BLaER1 treated with 17β-estradiol and CSF1 and Interleukin-3, amounts not matched to agents 10 nM and 100 nM (cell line): ENCODE data around the gene TYW1.
"Not testable (repeated sequence)": the region's sequence is repeated elsewhere in the genome, so short reads cannot be mapped to it uniquely, and the experiment has no call there.

Source experiments
- H3K27ac ChIP-seq, 11 experiments: shearing (Covaris generic); formaldehyde crosslinking; 2 replicates each; pipeline ENCODE4 v1.8.1; 2022
- H3K27me3 ChIP-seq, 11 experiments: shearing (Covaris generic); formaldehyde crosslinking; 2 replicates each; pipeline ENCODE4 v1.8.1; 2022
- H3K36me3 ChIP-seq, 11 experiments: shearing (Covaris generic); formaldehyde crosslinking; 2 replicates each; pipeline ENCODE4 v1.8.1; 2022
- H3K4me1 ChIP-seq, 10 experiments: shearing (Covaris generic); formaldehyde crosslinking; 2 replicates each; pipeline ENCODE4 v1.8.1; 2022
- H3K4me2 ChIP-seq, 11 experiments: shearing (Covaris generic); formaldehyde crosslinking; 2 replicates each; pipeline ENCODE4 v1.8.1; 2022
- H3K4me3 ChIP-seq, 10 experiments: shearing (Covaris generic); formaldehyde crosslinking; 2 replicates each; pipeline ENCODE4 v1.8.1; 2022
- H3K9ac ChIP-seq, 11 experiments: shearing (Covaris generic); formaldehyde crosslinking; 2 replicates each; pipeline ENCODE4 v1.8.1; 2022
- H3K9me3 ChIP-seq, 11 experiments: shearing (Covaris generic); formaldehyde crosslinking; replicated peaks in 1 of 11; 2 replicates each; pipeline ENCODE4 v1.8.1; 2022
- H4K20me1 ChIP-seq, 11 experiments: shearing (Covaris generic); formaldehyde crosslinking; 2 replicates each; pipeline ENCODE4 v1.8.1; 2022
- Cebpa-rat ChIP-seq, 11 experiments: shearing (Covaris generic); IDR thresholded peaks; 2 replicates each; pipeline ENCODE4 v1.8.1; 2022

TYW1 gene

DNA sequence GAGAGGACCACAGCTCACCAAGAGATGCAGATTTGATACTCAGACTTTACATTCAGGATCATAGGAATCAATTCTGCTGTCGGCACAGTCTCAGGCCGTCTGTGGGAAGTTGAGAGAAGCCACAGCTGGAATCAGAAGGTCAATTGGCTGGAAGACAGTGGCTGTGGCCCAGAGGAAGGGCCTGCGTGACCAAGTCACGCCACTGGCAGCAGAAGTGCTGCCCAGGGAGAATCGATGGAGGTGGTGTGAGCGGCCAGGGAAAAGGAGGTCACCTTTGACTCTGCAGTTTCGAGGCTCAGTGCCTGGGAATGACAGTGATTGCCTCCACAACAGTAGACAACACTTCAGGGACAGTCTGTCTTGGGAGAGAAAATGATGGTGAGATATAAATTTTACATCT is 239.6 kb downstream of the TYW1 start:
- H3K4me1 ChIP-seq, H3K27me3 ChIP-seq, H3K4me2 ChIP-seq, H3K9ac ChIP-seq, H4K20me1 ChIP-seq, H3K9me3 ChIP-seq, H3K4me3 ChIP-seq, H3K27ac ChIP-seq: not testable (repeated sequence)
- peaks cover 0 to 32% (median 11%) of the 10 kb centered on the region in 11 experiments; a peak in 8 of 22 replicates for H3K36me3 ChIP-seq

DNA sequence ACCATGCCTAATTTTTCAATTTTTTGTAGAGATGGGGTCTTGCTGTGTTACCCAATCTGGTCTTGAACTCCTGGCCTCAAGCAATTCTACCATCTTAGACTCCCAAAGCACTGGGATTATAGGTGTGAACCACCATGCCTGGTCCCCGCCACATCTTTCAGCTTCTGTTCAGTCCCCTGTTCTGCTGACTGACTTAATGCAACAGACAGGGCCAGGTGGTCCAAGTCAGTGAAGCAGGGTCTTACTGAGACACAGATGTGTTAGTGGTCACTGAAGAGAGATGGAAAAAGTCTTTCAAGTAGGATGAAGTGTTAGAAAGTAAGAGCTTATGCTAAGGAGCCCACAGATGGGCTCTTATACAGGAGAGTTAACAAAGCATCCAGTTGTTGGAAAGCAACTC is 246.2 kb downstream of the TYW1 start:
- not testable (repeated sequence) for H3K27ac ChIP-seq

DNA sequence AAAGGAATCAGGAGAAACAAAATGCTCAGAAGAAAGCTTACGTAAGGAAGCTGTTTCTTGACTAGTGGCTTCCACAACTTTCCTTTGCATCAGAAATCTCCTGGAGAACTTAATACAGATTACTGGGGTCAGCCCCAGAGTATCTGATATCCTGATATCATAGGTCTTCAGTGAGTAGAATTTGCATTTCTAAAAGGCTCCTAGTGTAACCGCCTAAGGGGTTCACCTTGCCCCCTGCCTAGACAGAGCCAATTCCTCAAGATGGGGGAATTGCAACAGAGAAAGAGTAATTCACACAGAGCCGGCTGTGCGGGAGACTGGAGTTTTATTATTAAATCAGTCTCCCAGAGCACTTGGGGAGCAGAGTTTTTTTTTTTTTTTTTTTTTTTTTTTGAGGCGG is 251.7 kb downstream of the TYW1 start:
- H3K4me2 ChIP-seq, H3K4me3 ChIP-seq, H3K9ac ChIP-seq, H4K20me1 ChIP-seq, H3K27ac ChIP-seq, H3K4me1 ChIP-seq, H3K27me3 ChIP-seq: not testable (repeated sequence)
- Histone ChIP-seq H3K9me3 (peaks cover 21 to 34% (median 27%) of the 10 kb centered on the region in 11 experiments), H3K36me3 (peaks cover 0 to 18% (median 12%) of the 10 kb centered on the region in 11 experiments; a peak in 16 of 22 replicates)

More for the DNA sequence above, 246.2 kb downstream of the TYW1 start:
- H3K4me2 ChIP-seq, H3K27me3 ChIP-seq, H3K4me1 ChIP-seq, H3K9ac ChIP-seq, H3K9me3 ChIP-seq, H4K20me1 ChIP-seq, H3K4me3 ChIP-seq: not testable (repeated sequence)
- H3K36me3 ChIP-seq = peaks cover 0 to 28% (median 10%) of the 10 kb centered on the region in 11 experiments; a peak in 8 of 22 replicates

DNA sequence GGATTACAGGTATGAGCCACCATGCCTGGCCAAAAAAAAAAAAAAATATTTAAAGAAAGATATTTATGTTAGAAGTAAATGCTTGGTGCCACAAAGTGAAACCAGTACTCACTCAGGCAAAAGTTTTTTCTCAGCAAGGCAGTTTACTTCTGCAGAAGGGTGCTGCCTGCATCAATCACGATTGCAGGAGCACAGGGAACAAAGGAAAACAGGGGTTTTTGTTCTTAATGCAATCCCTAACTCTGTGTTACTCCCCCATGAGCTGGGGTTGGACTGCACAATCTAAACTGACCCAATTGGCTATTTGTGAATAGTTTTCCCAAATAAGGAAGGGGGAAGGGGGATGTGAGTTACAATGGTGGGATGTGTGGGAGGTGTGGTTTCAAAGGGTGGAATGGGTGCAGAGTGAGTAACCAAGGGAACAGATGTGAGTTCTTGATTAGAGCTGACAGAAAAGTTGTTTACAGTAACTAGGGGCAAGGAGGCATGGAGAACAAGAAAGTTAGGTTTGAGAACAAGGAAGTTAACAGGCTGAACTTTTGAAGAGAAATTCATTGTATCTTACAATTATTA is 255.4 kb downstream of the TYW1 start:
- TF ChIP-seq Cebpa-rat (IDR thresholded peaks at IDR 0.05) = no peak
- Histone ChIP-seq H3K4me3 (no peak overlapping the region), H3K27me3 (no peaks in the 10 kb centered on the region), H3K4me1 (no peaks in the 10 kb centered on the region), H4K20me1 (no peaks in the 10 kb centered on the region), H3K9ac (no peak overlapping the region), H3K36me3 (peaks cover 0 to 18% (median 12%) of the 10 kb centered on the region in 11 experiments; a peak in 15 of 22 replicates), H3K27ac (no peak overlapping the region), H3K9me3 (peaks cover 23 to 39% (median 29%) of the 10 kb centered on the region in 11 experiments), H3K4me2 (no peak overlapping the region)

DNA sequence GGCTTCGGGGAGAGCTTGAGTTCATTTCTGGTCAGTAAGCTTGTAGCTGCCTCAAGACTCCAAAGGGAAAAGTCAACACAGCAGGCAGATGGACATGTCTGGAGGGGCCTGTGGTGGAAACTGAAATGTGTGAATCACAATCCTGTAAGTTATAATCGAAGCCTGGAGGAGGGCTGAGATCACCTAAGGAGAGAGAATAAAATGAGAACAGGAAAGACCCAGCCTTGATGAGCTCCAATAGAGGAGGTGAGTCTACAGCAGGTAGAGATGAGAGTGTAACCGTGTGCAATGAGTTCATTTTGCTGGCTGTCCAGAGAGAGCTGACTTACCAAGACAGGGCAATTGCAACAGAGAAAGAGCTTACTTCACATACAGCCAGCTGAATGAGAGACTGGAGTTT is 258.4 kb downstream of the TYW1 start:
- not testable (repeated sequence) for H3K27me3 ChIP-seq, H3K27ac ChIP-seq

DNA sequence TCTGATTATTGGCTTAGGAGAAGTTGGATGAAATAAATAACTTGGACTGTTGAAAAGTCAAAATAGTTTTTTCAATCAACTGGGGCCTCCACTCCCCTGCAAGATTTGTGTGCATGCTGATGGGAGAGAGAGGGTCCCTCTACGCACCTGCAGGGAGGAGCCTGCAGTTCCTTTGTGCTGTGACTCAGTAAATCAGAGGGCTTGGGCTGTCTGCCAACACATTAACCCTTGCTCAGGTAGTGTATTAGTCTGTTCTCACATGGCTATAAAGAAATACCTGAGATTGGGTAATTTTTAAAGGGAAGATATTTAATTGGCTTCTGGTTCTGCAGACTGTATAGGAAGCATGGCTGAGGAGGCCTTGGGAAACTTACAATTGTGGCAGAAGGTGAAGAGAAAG is 261.1 kb downstream of the TYW1 start:
- H3K4me2 ChIP-seq, H3K4me1 ChIP-seq, H3K4me3 ChIP-seq, H3K27ac ChIP-seq, H3K9ac ChIP-seq, H3K36me3 ChIP-seq, H3K27me3 ChIP-seq, H4K20me1 ChIP-seq: not testable (repeated sequence)
- H3K9me3 ChIP-seq = peaks cover 6 to 16% (median 8%) of the 10 kb centered on the region in 11 experiments; a peak in 20 of 22 replicates

More for the DNA sequence above, 258.4 kb downstream of the TYW1 start:
- H4K20me1 ChIP-seq, H3K4me1 ChIP-seq, H3K4me2 ChIP-seq, H3K4me3 ChIP-seq, H3K9ac ChIP-seq: not testable (repeated sequence)
- Histone ChIP-seq H3K9me3 (peaks cover 23 to 39% (median 29%) of the 10 kb centered on the region in 11 experiments), H3K36me3 (peaks cover 0 to 20% (median 14%) of the 10 kb centered on the region in 11 experiments; a peak in 15 of 22 replicates)

DNA sequence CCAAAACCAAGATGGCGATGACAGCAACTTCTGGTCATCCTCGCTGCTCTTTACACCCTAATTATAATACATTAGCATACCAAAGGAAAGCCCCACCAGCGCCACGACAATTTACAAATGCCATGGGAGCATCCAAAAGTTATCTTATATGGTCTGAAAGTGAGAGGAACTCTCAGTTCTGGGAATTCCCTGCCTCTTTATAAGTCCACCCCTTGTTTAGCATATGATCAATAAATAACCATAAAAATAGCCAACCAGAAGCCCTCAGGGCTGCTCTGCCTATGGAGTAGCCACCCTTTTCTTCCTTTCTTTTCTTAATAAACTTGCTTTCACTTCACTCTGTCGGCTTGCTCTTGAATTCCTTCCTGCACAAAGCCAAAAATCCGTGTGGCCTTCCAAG is 262.7 kb downstream of the TYW1 start:
- not testable (repeated sequence) for H3K36me3 ChIP-seq, H3K4me1 ChIP-seq, H3K4me3 ChIP-seq, H3K27ac ChIP-seq, H3K27me3 ChIP-seq, H4K20me1 ChIP-seq, H3K4me2 ChIP-seq, H3K9me3 ChIP-seq, H3K9ac ChIP-seq

DNA sequence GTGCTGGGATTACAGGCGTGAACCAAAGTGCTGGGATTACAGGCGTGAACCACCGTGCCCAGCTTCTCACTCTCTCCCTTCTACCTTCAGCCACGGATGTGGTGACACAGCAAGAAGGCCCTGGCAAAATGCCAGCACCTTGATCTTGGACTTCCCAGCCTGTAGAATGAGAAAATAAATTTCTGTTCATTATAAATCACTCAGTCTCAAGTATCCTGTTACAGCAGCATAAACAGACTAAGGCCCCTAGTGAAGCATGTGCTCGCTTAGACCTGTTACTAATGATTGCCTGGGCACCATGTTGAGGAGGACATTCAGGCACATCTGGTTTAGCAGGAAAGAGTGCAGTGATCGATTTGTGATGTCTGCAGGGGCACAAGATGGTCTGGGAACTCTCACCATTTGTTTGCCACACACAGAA is 263.5 kb downstream of the TYW1 start:
- H3K4me1 ChIP-seq, H3K9me3 ChIP-seq, H3K27ac ChIP-seq, H3K36me3 ChIP-seq, H4K20me1 ChIP-seq, H3K4me3 ChIP-seq, H3K27me3 ChIP-seq, H3K9ac ChIP-seq, H3K4me2 ChIP-seq: not testable (repeated sequence)

DNA sequence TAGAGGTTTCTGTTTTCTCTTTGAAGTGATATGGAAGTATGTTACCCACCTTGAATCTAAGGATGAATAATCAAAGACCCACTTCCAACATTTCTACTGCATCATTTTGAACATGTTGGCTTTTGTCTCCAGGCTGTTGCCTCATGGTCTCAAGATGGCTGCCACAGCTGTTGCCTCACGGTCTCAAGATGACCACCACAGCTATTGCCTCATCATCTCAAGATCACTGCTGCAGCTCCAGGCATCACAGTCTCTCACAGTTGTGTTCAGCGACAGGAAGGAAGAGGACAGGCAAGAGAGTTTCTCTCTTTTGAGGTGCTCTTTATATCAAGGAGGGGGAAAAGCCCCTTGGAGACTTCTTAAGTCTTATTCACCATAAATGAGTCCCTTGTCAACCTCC is 267.4 kb downstream of the TYW1 start:
- not testable (repeated sequence) for H3K9ac ChIP-seq, H3K4me1 ChIP-seq, H3K27me3 ChIP-seq, H3K9me3 ChIP-seq, H3K4me3 ChIP-seq, H3K27ac ChIP-seq, H4K20me1 ChIP-seq, H3K4me2 ChIP-seq, H3K36me3 ChIP-seq

DNA sequence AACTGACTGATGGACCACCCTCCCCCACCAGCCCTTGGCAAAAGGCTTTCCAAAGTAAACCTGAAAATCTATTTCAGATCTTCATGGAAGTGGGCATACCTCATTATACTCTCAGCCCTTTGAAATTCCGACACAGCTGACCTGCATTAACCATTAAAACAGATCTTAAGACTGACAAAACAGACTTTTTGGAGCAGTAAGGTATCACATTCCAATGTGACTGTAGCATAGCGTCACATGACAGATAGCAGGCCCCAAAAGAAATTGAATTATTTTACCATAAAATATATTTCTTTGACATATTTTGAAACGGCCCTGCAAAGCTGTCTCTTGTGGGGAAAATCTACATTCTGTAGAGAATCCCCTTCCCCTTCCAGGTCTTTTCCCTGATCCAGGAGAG is 269.4 kb downstream of the TYW1 start:
- H3K9me3 ChIP-seq, H4K20me1 ChIP-seq, H3K4me3 ChIP-seq, H3K27me3 ChIP-seq, H3K4me2 ChIP-seq, H3K9ac ChIP-seq, H3K36me3 ChIP-seq, H3K27ac ChIP-seq, H3K4me1 ChIP-seq: not testable (repeated sequence)

DNA sequence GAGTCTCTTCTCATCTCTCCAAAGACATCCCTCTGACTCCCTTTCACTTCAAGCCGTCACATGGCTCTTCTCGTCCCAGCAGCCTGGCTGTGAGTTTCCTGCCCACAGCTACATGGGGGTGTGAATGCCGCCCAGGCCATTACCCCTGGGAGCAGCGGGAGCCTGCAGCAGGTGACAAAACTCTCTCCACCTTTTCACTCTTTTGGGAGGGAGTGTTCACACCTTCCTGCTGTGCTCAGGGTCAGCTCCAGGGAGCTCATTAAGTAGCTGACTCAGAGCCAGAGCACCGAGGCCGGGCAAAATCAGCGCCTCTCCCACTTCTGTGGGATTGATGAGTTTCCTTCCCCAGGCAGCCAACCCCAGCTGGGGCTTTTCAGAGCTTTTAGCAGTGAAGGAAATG is 271.3 kb downstream of the TYW1 start:
- Histone ChIP-seq H3K9me3 (no peaks in the 10 kb centered on the region), H4K20me1 (no peaks in the 10 kb centered on the region), H3K4me2 (peak overlapping the region in 3 of 11 experiments; percentile 21 to 33 (median 32); a peak in 3 of 22 replicates), H3K4me1 (peaks cover 0 to 8% (median 1%) of the 10 kb centered on the region in 10 experiments; a peak in 5 of 20 replicates), H3K9ac (no peak overlapping the region), H3K36me3 (peaks cover 0 to 6% (median 0%) of the 10 kb centered on the region in 11 experiments; a peak in 2 of 22 replicates), H3K27me3 (no peaks in the 10 kb centered on the region), H3K4me3 (no peak overlapping the region), H3K27ac (no peak overlapping the region)
- TF ChIP-seq Cebpa-rat (IDR thresholded peaks at IDR 0.05) = no peak

DNA sequence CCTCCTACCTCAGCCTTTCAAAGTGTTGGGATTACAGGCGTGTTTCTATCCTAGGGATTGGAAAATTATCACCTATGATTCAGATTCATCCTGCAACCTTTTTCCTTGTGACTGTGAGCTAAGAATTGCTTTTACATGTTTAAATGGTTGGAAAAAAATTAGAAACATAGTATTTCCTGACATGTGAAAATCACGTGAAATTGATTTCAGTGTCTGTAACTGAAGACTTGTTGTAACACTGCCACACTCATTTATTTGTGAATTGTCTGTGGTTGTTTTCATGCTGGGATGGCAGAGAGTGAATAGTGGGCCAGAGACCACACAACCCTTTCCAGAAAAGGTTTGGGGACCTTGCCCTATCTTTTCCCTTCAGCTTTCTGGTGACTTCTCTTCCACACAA is 273.3 kb downstream of the TYW1 start:
- not testable (repeated sequence) for H3K9me3 ChIP-seq, H3K4me2 ChIP-seq

More for the DNA sequence above, 273.3 kb downstream of the TYW1 start:
- not testable (repeated sequence) for H3K4me1 ChIP-seq, H3K36me3 ChIP-seq, H4K20me1 ChIP-seq, H3K4me3 ChIP-seq, H3K27me3 ChIP-seq, H3K27ac ChIP-seq, H3K9ac ChIP-seq
